ENCODE results near the gene TGM2.
"Not testable (repeated sequence)": the region's sequence is repeated elsewhere in the genome, so short reads cannot be mapped to it uniquely, and the experiment has no call there.

The TGM2 gene

DNA sequence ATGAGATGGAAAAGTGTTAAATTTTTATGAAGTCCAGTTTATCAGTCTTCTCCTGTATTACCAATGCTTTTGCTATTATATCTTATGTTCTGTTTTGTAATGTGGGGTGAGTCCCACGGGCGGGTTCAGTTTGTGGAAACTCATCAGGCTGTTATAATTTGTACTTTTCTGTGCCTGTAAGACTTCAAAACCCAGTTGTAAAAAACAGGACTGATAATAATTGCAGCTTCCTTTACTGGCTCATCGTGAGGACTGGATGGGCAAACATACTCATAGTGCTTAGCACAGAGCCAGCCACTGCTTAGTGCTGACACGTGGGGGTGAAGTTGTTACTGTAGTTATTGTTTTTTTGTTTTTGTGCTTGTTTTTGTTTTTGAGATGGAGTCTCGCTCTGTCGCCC, 45.6 kb downstream of the TGM2 start:
- no peak overlapping the region for H3K4me3 ChIP-seq (ENCODE audit: low read depth, low read length)

DNA sequence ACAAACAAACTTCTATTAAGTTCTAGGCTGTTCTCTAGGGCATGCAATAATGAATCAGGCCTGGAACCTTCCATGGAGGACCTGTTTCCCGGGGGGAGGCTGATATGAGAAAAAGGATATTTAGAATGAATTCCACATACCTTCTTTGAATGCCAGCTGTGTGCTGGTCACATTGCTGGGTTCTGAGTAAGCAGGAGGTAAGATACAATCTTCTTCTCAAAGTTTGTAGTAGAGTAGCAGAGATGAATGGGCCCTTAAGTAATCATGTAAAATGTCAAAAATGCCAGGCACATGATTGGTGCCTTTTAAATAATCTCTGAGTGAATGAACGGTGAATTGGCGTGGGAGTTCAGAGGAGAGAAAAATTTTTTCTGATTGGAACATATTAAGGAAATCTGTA, 47.4 kb downstream of the TGM2 start:
- H3K4me3 ChIP-seq (ENCODE audit: low read depth, low read length) = no peak overlapping the region

DNA sequence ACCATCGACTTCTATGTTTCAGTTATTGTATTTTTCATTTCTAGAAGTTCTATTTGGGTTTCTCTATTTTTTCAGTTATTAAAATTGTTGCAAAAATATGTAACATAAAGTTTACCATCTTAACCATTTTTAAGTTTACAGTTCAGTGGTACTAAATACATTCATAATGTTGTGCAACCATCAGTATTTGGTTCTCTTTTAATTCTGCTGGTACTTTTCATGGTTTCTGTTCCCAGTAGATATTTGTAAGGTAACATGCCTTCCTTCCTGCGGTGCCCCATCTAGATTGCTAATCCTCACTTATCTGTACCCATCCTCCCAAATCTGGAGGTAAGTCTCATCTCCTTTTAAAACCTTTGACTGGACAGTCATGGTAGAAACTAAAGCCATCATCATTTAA, 47.9 kb downstream of the TGM2 start:
- no peak overlapping the region for H3K4me3 ChIP-seq (ENCODE audit: low read depth, low read length)

DNA sequence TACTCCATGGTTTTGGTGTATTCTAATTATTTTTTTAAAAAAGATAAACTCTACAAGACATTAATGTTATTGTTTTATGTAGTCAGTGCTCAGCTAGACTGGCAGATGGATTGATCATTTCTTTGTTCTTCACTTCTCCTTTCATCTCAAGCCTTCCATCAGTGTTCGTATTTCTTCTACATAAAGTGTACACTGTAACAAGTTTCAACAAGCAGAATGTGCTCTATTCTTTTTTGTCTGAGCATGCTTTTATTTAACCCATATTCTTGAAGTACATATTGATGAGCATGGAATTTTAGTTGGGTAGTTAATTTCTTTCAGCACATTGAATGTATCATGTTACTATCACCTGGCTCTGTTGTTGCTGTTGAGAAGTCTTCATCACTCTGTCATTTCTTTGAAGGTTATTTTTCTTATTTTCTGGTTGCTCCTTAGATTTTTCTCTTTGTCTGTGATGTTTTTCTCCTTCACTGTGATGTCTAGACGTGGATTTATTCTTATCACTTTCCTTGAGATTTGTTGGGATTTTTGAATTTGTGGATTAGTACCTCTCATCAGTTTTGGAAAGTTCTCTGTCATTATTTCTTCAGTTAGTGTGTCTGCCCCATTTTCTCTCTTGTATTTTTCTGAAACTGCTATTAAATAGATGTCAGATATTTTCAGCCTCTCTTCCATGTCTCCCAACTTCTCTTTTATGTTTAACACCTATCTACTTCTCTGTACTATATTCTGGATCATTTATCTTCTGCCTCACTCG, 48.5 kb downstream of the TGM2 start:
- H3K4me3 ChIP-seq (ENCODE audit: low read depth, low read length) = no peak overlapping the region

DNA sequence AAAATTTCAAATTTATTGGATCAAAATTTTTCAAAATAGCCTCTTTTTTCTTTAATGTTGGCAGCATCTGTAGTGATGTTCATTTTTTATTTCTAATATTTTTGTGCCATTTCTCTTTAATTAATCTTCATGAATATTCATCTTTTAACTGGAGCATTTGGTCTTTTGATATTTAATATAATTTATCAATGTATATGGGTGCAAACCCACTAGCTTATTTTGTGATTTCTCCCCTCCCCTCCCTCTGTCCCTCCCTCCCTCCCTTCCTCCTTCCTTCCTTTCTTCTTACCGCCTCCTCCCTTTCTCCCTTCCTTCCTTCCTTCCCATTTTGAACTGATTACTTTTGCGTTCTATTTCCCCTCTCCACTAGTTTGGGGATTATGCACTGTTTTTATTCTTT, 49.2 kb downstream of the TGM2 start:
- no peak overlapping the region for H3K4me3 ChIP-seq (ENCODE audit: low read depth, low read length)

DNA sequence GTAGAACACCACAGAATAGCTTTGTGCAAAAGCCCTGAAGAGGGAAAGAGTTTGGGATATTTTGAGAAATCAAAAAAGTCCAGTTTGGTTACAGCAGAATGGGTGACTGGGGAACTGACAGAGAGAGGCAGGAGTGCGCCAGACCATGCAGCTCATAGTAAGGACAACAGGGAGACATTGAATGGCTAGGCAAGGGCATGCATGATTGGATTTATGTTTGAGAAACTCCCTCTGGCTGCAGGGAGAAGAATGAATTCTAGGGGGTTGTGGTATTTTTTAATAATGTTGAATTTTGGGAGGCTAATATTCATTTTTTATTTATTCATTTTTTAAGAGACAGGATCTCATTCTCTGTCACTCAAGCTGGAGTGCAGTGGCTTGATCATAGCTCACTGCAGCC, 49.9 kb downstream of the TGM2 start:
- H3K4me3 ChIP-seq (ENCODE audit: low read depth, low read length) = no peak overlapping the region

DNA sequence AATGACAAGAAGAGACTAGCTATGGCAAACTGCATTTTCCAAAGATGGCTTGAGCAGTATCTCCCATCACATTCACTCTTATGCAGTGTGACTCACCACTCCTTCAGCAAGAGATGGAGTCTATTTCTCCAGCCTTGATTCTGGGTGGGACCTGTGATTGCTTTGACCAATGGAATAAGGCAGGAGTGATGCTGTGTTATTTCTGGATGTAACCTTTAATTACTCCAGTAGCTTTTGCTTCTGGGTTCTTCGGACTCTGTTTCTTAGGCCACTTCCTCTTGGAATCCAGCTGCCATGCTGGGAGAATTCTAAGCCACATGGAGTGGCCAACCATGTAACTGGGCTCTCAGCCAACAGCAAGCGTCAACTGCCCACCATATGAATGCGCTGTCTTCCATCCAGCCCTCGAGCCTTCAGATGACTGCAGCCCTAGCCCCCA, 50.7 kb downstream of the TGM2 start:
- H3K4me3 ChIP-seq (ENCODE audit: low read depth, low read length) = no peak overlapping the region

DNA sequence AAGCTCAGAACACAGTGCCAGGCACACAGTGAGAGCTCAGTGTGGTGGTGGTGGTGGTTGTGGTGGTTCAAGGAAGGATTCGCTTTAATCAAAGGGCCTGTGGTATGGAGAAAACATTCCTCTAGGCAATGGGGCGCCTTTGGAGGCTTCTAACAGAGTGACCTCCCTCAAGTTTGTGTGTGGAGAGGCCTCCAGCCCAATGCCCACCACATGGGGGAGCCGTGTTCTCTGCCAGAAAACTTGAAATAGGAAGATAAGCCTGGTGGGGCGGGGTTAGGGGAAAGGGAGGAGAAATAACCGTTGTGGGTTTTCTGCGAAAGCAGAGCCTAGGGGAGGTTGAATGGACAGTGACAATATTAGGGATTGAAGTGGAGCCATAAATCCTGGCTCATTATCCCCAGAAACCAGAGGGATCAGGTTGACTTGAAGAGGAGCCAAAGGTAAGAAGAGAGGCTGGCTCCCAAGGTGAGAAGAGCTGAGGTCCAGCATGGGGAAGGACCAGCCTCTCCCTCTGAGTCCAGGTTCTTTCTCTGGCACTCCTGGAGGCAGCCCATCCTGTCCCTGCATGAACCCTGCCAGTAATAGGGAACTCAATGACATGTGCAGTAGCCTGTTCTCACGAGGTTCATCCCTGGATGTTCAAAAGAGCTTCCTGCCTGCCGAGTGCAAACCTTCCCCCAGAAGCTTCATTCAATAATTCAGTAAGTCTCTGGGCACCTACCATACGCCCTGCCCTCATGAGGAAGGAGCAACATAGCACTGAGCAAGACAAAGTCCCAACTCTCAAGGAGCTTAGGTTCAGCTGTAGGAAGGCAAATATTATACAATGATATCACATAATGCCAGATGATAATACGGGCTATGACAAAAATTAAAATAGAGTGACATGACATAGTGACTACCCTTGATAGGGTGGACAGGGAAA, 51.4 kb downstream of the TGM2 start:
- H3K4me3 ChIP-seq (ENCODE audit: low read depth, low read length) = no peak overlapping the region

DNA sequence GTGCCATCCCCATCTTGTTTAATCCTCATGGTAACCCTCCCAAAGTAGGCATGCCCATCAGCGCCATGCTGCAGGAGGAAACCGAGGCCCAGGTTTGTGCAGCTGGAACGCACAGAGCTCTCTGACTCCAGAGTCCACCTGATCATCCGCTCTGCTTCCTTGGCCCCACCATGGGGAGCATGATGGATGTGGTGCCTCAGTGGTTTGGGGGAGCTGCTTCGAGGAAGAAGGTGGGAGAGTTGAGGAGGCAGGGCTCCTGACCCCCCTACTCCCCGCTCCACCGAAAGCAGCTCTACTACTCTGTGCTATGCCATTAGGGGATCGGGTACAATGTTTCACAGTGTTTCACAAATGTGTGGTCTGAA, 52.2 kb downstream of the TGM2 start:
- H3K4me3 ChIP-seq (ENCODE audit: low read depth, low read length) = no peak overlapping the region

DNA sequence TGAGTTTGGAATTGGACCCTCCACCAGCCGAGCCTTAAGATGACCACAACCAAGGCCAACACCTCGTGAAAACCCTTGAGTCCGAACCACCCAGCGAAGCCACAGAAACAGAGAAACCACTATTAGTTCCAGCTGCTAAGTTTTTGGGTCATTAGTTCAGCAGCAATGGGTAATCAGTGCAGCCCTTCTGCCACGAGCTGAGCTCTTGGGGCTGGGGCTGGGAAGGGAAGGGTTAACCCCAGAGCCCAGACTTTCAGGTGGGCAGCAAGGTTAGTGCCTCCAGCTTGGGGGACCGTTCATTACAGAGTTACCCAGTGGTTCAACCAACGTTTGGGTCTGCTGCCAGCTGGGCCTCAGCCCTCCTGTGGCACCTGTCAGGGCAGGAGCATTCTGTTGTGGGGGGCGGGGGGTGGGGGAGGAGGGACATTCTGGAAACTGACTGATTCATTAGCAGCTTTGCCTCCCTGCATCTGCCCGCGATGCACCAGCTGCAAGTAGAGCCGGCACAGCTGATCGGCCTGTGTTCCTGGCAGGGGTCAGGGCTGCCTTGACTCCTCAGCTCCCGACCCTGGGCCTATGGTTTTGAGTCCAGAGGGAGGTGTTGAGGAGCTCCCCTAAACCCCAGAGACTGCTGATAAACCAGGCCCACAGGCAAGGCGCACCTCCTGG, 52.7 kb downstream of the TGM2 start:
- no peak overlapping the region for H3K4me3 ChIP-seq (ENCODE audit: low read depth, low read length)

DNA sequence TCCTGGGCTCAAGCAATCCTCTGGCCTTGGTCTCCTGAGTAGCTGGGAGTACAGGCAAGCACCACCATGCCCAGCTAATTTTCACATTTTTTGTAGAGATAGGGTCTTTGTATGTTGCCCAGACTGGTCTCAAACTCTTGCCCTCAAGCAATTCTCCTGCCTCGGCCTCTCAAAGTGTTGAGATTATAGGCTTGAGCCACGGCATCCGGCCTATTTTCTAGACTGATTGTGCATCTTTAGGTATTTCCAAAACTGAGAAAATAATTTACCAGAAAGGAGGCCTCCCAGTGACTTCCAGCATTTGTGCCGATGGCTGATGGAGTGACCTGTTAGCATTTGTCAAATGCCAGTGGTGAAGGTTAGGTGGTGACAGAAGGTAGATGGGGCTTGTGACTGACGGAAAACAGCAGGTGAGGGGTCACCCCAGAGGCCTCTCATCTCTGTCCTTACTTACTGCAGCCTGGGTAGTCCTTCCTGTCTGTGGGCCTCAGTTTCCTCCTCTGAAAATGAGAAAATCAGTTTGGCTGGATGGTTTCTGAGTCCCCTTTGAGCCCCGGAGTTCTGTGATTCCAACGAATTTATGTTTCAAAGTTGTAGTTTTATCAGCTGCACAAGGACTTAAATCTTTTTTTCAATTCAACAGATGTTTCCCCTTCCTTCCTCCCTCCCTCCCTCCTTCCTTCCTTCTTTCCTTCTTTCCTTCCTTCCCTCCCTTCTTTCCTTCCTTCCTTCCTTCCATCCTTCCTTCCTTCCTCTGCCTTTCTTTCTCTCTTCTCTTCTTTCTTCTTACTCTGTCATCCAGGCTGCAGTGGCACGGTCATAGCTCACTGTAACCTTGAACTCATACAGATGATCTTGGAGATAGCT, 53.5 kb downstream of the TGM2 start:
- H3K4me3 ChIP-seq (ENCODE audit: low read depth, low read length) = no peak overlapping the region

DNA sequence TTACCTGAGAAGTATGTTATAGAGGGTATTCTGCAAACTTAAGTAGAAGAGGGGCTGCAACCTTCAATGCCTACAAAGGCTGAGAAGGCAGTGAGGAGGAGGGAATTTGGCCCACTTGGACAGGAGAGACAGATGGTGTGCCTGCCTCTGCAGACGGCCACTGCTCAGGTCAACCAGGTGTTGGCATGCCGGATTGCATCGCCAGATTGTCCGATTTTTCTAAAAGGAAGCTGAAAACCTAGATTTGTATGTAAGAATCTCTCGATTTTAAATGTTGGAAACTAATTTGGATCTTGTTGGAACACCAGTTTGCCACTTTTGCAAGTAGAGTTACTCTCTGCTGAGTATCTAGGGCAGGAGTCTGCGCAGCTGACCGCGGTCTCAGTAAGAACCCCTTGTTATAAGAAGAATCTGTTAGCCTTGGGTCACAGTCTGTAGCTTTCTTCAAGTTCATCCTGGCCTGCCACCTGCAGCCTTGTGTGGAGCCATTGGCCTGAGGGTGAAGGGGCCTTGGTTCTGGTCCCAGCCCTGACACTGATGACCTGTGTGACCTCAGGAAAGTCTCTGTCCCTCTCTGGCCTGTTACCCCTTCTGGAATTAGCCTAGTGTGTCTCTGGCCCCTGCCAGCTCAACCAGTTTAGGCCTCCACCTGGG, 54.4 kb downstream of the TGM2 start:
- H3K4me3 ChIP-seq (ENCODE audit: low read depth, low read length) = no peak overlapping the region

DNA sequence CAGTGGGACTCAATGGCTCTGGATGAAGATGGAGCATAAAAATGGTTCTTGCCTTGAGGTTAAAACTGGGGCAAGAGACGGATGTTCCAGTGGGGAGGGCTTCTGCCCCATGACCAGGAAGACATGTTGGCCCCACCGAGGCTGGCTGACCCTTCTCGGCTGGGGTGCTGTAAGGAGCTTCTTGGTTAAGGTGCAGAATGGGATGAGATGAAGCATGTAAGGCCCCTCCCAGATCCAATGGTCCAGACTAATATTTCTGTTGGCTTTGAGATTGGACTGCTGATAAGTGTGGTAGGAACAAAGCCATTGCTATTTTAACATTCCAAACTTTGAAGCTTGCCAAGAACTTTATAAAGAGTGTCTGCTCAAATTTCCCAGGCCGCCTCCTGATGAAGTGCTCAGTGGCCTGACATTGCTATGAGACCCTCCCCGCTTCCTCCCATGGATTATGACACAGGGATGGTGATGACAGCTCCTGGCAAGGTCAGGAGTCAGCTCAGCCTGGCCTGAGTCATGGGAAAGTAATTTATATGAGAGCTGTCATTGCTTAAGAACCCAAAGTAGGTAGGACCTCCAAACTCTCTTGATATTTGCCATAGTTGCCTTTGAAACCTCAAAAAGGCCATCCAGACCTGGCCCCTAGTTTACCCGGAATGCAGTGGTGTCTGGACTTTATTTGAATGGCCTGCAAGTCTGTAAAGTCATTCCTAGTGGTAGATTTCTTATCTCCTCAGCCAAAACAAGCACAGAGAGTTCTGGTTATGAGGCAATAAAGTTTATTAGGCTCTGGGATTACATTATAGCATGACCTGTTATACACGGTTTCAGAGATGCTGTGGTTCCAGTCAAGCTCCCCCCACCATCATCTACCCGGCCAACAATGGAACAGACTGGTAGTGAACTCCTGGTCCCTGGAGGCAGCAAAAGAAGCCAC, 55.2 kb downstream of the TGM2 start:
- H3K4me3 ChIP-seq (ENCODE audit: low read depth, low read length) = no peak overlapping the region

DNA sequence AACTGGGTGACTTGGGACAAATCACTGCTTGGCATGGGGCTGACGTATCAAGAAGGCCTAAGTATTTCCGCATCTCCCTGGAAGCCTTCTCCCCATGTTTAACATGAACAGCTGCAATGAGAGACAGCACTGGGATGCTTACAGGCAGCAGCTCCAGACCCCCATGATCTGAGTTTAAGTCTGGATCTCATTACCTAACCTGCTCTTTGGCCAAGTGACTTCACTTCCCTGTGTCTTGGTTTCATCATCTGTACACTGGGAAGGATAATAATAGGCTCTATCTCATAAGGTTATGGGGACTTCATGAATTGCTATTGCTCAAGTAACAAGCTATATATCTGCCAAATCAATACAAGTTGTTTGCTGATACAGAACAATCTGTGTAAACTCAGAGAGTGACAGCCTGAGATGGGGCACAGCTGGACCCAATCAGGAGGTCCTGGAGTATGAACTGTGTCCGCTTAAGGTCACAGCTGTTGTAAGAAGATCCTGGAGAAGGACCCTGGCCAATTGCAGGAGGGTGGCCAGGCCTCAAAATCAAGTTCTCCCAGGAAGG, 56.0 kb downstream of the TGM2 start:
- no peak overlapping the region for H3K4me3 ChIP-seq (ENCODE audit: low read depth, low read length)

DNA sequence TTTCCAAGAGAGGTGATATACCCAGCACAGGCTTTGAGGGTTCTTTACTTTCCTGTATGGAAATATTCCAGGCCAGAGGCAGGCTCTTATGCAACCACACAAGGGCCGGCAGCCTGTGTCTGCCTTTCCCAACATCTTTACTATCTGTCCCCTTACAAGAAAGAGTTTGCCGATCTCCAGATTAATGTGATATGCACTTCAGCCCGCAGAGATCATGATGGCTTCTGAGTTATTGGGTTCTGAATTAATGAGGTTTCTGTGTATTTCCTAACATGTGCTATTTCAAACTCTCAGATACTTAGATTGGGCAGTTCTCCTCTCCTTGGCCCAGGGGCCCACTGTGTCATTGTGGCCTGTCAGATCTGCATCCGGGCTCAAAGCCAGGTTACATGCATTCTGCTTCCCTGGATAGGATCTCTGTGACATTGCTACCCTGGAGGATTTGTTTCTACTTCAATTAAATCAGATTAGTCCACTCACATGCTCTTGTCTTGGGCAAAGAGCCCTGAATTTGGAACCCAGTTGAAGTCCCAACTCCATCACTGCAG, 56.6 kb downstream of the TGM2 start:
- H3K4me3 ChIP-seq (ENCODE audit: low read depth, low read length) = no peak overlapping the region

DNA sequence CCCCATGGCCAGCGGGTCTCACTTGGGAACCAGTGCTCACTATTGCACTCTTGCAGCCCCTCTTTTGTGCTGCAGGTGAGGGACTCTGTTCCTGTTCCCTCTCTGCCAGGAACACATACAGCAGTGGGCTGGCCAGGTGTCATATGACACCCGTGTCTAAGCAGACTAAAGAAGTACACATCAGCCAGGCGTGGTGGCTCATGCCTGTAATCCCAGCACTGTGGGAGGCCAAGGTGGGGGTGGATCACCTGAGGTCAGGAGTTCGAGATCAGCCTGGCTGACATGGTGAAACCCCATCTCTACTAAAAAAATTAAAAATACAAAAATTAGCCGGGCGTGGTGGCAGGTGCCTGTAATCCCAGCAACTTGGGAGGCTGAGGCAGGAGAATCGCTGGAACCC, 57.2 kb downstream of the TGM2 start:
- not testable (repeated sequence) for H3K4me3 ChIP-seq (ENCODE audit: low read depth, low read length)

DNA sequence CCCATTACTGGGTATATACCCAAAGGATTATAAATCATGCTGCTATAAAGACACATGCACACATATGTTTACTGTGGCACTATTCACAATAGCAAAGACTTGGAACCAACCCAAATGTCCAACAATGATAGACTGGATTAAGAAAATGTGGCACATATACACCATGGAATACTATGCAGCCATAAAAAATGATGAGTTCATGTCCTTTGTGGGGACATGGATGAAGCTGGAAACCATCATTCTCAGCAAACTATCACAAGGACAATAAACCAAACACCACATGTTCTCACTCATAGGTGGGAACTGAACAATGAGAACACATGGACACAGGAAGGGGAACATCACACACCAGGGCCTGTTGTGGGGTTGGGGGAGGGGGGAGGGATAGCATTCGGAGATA, 57.7 kb downstream of the TGM2 start:
- not testable (repeated sequence) for H3K4me3 ChIP-seq (ENCODE audit: low read depth, low read length)

DNA sequence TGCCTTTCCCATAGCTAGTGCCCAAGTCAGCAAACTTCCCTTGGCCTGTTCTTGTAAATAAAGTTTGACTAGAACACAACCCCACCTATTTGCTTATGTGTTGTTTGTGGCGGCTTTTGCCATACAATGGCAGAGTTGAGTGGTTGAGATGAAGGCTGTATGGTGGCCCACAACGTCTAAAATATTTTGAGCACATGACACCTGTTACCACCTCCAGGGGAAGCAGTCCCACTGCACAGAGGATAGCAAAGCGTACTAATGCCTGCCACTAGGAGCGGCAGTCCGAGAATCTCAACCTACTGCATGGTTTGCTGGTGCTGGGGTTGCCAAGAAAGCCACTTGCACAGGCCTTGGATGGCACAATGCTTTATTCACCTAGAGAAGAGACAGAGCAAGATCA, 58.6 kb downstream of the TGM2 start:
- no peak overlapping the region for H3K4me3 ChIP-seq (ENCODE audit: low read depth, low read length)

DNA sequence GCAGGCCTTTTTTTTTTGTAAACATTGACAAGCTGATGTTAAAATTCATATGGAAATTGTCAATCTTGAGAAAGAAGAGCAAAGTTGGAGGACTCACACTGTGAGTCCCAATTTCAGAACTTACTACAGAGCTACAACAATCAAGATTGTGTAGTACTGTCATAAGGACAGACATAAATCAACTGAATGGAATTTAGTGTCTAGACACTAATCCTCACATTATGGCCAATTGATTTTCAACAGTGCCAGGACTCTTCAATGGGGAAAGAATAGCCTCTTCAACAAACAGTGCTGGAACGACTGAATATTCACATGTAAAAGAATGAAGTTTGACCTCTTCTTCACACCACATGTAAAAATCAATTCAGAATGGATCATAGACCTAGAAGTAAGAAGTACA, 60.8 kb downstream of the TGM2 start:
- no peak overlapping the region for H3K4me3 ChIP-seq (ENCODE audit: low read depth, low read length)
